Loucy (cell line): ENCODE results near the gene GCHFR.

Source experiments
- EZH2phosphoT487 ChIP-seq: fragments of 200-600 bp; IDR thresholded peaks from 2 replicates; pipeline ENCODE4 v1.6.1; 2018; ENCODE audit warnings: antibody characterized with exemption, mild to moderate bottlenecking, moderate library complexity, borderline replicate concordance
- TF ChIP-seq, protein P1 (sequence below): fragments of 200-600 bp; sonication (generic); conservative IDR thresholded peaks from 2 replicates; pipeline ENCODE4 v1.5.1; 2014; ENCODE audit warnings: mild to moderate bottlenecking, antibody characterized with exemption, low read length

- TF ChIP-seq EZH2phosphoT487: no peak
- TF ChIP-seq, protein P1, sequence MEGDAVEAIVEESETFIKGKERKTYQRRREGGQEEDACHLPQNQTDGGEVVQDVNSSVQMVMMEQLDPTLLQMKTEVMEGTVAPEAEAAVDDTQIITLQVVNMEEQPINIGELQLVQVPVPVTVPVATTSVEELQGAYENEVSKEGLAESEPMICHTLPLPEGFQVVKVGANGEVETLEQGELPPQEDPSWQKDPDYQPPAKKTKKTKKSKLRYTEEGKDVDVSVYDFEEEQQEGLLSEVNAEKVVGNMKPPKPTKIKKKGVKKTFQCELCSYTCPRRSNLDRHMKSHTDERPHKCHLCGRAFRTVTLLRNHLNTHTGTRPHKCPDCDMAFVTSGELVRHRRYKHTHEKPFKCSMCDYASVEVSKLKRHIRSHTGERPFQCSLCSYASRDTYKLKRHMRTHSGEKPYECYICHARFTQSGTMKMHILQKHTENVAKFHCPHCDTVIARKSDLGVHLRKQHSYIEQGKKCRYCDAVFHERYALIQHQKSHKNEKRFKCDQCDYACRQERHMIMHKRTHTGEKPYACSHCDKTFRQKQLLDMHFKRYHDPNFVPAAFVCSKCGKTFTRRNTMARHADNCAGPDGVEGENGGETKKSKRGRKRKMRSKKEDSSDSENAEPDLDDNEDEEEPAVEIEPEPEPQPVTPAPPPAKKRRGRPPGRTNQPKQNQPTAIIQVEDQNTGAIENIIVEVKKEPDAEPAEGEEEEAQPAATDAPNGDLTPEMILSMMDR: no peak
Observed at GRCh38 chr15:40751745-40752144, 12.1 kb upstream of the GCHFR start.
